ENCODE data around the gene OR10V1.

GRCh38 chr11:59667812-59668187, 45.8 kb downstream of the OR10V1 start:
- TF ChIP-seq, protein P1, sequence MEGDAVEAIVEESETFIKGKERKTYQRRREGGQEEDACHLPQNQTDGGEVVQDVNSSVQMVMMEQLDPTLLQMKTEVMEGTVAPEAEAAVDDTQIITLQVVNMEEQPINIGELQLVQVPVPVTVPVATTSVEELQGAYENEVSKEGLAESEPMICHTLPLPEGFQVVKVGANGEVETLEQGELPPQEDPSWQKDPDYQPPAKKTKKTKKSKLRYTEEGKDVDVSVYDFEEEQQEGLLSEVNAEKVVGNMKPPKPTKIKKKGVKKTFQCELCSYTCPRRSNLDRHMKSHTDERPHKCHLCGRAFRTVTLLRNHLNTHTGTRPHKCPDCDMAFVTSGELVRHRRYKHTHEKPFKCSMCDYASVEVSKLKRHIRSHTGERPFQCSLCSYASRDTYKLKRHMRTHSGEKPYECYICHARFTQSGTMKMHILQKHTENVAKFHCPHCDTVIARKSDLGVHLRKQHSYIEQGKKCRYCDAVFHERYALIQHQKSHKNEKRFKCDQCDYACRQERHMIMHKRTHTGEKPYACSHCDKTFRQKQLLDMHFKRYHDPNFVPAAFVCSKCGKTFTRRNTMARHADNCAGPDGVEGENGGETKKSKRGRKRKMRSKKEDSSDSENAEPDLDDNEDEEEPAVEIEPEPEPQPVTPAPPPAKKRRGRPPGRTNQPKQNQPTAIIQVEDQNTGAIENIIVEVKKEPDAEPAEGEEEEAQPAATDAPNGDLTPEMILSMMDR (IDR thresholded peaks at IDR 0.05; ENCODE audit: low read length): no peak
- TF ChIP-seq EZH2 (optimal IDR thresholded peaks at IDR 0.05; ENCODE audit: low read depth, low read length): no peak
